Mesenchymal stem cell (in vitro differentiated cells and primary cell): ENCODE results near the gene DPF1.
A peak's percentile ranks its signal among the peaks of the same experiment; 100 is the strongest.

ENCODE experiments used
- DNase-seq: peaks from one replicate; pipeline ENCODE4 v3.0.0-alpha.2; 2013
- H2AFZ ChIP-seq: one replicate; pipeline ENCODE4 v1.6.1; 2013; ENCODE audit warnings: low read depth, mild to moderate bottlenecking, control low read depth, inconsistent platforms, low read length, moderate library complexity
- H2AK5ac ChIP-seq: 2 replicates; pipeline ENCODE4 v1.6.1; 2013; ENCODE audit warnings: low read length, moderate library complexity, mild to moderate bottlenecking, inconsistent platforms; ENCODE audit not compliant: severe bottlenecking
- H2BK120ac ChIP-seq: one replicate; pipeline ENCODE4 v1.6.1; 2013; ENCODE audit warnings: low read depth, mild to moderate bottlenecking, inconsistent platforms, low read length, moderate library complexity
- H2BK12ac ChIP-seq, 2 experiments: one replicate each; pipeline ENCODE4 v1.6.1; 2013; ENCODE audit warnings: inconsistent platforms in 2 of 2, low read length in 2 of 2, mild to moderate bottlenecking in 2 of 2, moderate library complexity in 2 of 2, control low read depth in 1 of 2
- H2BK15ac ChIP-seq: one replicate; pipeline ENCODE4 v1.6.1; 2013; ENCODE audit warnings: mild to moderate bottlenecking, low read depth, inconsistent platforms; ENCODE audit not compliant: poor library complexity, severe bottlenecking
- H2BK5ac ChIP-seq: 2 replicates; pipeline ENCODE4 v1.6.1; 2013; ENCODE audit warnings: low read depth, mild to moderate bottlenecking, low read length, control low read depth, inconsistent platforms; ENCODE audit not compliant: poor library complexity, severe bottlenecking
- H3K14ac ChIP-seq, 2 experiments: one replicate each; pipeline ENCODE4 v1.6.1; 2013; ENCODE audit warnings: inconsistent platforms in 2 of 2, low read length in 2 of 2, control low read depth in 1 of 2, mild to moderate bottlenecking in 1 of 2, moderate library complexity in 1 of 2
- H3K18ac ChIP-seq, 2 experiments: one replicate each; pipeline ENCODE4 v1.6.1; 2013; ENCODE audit warnings: inconsistent platforms in 2 of 2, low read length in 2 of 2, control low read depth in 1 of 2, low read depth in 1 of 2, mild to moderate bottlenecking in 1 of 2
- H3K23ac ChIP-seq, 2 experiments: one replicate each; pipeline ENCODE4 v1.6.1; 2013; ENCODE audit warnings: inconsistent platforms in 2 of 2, low read length in 2 of 2, mild to moderate bottlenecking in 2 of 2, moderate library complexity in 2 of 2, control low read depth in 1 of 2
- H3K27ac ChIP-seq: 2 replicates; pipeline ENCODE4 v1.5.1; 2013; ENCODE audit warnings: mild to moderate bottlenecking, moderate library complexity, low read length, control low read depth, inconsistent platforms; ENCODE audit not compliant: poor library complexity, severe bottlenecking
- H3K27me3 ChIP-seq, 2 experiments: 2 replicates each; pipeline versions ENCODE4 v1.6.1 to v1.7.0; 2013; ENCODE audit warnings: low read length in 2 of 2, mild to moderate bottlenecking in 2 of 2, moderate library complexity in 2 of 2, control low read depth in 1 of 2, inconsistent platforms in 1 of 2; ENCODE audit not compliant: control insufficient read depth in 1 of 2, insufficient read depth in 1 of 2
- H3K36me3 ChIP-seq, 2 experiments: 2 replicates each; pipeline versions ENCODE4 v1.6.1 to v1.7.0; 2013; ENCODE audit warnings: low read length in 2 of 2, control low read depth in 1 of 2, inconsistent platforms in 1 of 2, low read depth in 1 of 2, mild to moderate bottlenecking in 1 of 2; ENCODE audit not compliant: insufficient read depth in 2 of 2, control insufficient read depth in 1 of 2
- H3K4ac ChIP-seq, 2 experiments: one replicate each; pipeline ENCODE4 v1.6.1; 2013; ENCODE audit warnings: inconsistent platforms in 2 of 2, low read length in 2 of 2, mild to moderate bottlenecking in 2 of 2, moderate library complexity in 2 of 2, control low read depth in 1 of 2, low read depth in 1 of 2
- H3K4me1 ChIP-seq: 2 replicates; pipeline ENCODE4 v1.6.1; 2013; ENCODE audit warnings: low read depth, low read length, control low read depth; ENCODE audit not compliant: control insufficient read depth, insufficient read depth
- H3K4me2 ChIP-seq: 2 replicates; pipeline ENCODE4 v1.6.1; 2013; ENCODE audit warnings: low read length, mild to moderate bottlenecking, inconsistent platforms; ENCODE audit not compliant: poor library complexity, severe bottlenecking
- H3K4me3 ChIP-seq, 2 experiments: 2 replicates each; pipeline versions ENCODE4 v1.5.1 to v1.7.0; 2013; ENCODE audit warnings: low read length in 2 of 2, mild to moderate bottlenecking in 2 of 2, control low read depth in 1 of 2, low read depth in 1 of 2; ENCODE audit not compliant: insufficient read depth in 1 of 2
- H3K79me1 ChIP-seq: replicated peaks from 2 replicates; pipeline ENCODE4 v1.6.1; 2013; ENCODE audit warnings: mild to moderate bottlenecking, control low read depth, low read length, inconsistent platforms; ENCODE audit not compliant: poor library complexity, severe bottlenecking
- H3K9ac ChIP-seq: 2 replicates; pipeline ENCODE4 v1.7.0; 2013; ENCODE audit warnings: mild to moderate bottlenecking, low read length, moderate library complexity
- H3K9me3 ChIP-seq: 2 replicates; pipeline ENCODE4 v1.7.0; 2013; ENCODE audit warnings: mild to moderate bottlenecking, low read length; ENCODE audit not compliant: control insufficient read depth
- H4K8ac ChIP-seq: one replicate; pipeline ENCODE4 v1.6.1; 2013; ENCODE audit warnings: inconsistent platforms, mild to moderate bottlenecking, low read length, moderate library complexity
- H4K91ac ChIP-seq: one replicate; pipeline ENCODE4 v1.6.1; 2013; ENCODE audit warnings: mild to moderate bottlenecking, low read length, inconsistent platforms
- WGBS: methylation state at CpG from one replicate; pipeline ENCODE4 v1.1.7; 2013; ENCODE audit warnings: mixed read lengths; 5-methylcytosine and 5-hydroxymethylcytosine counted together

The DPF1 gene

GRCh38 chr19:38211766-38212165 lies 12.3 kb downstream of the DPF1 start:
- Histone ChIP-seq H3K4me2 (no peak overlapping the region), H3K9ac (no peak overlapping the region), H4K8ac (no peak overlapping the region), H4K91ac (no peak overlapping the region), H2BK15ac (no peak overlapping the region), H3K27me3 (peaks cover 7 to 15% of the 10 kb centered on the region in 2 experiments), H2BK12ac (no peak overlapping the region), H3K14ac (no peak overlapping the region), H2BK5ac (no peak overlapping the region), H3K9me3 (no peaks in the 10 kb centered on the region), H3K4me3 (no peak overlapping the region), H3K4me1 (peaks cover 44% of the 10 kb centered on the region), H2AK5ac (no peak overlapping the region), H3K27ac (no peak overlapping the region), H2BK120ac (no peak overlapping the region), H3K4ac (no peak overlapping the region), H3K18ac (no peak overlapping the region), H3K79me1 (no peaks in the 10 kb centered on the region), H3K23ac (no peak overlapping the region), H3K36me3 (peaks cover 2 to 23% of the 10 kb centered on the region in 2 experiments), H2AFZ (no peak overlapping the region)
- no peak for DNase-seq
- 68% methylated on average over 8 of the region's 15 CpGs for WGBS

GRCh38 chr19:38211151-38211591 lies 12.9 kb downstream of the DPF1 start:
- no peak overlapping the region for H3K18ac ChIP-seq
- H3K4ac ChIP-seq = no peak overlapping the region
- H2BK15ac ChIP-seq = no peak overlapping the region
- H3K27ac ChIP-seq = no peak overlapping the region
- no peak overlapping the region for H3K23ac ChIP-seq
- H3K4me1 ChIP-seq = peaks cover 44% of the 10 kb centered on the region
- H2BK5ac ChIP-seq = no peak overlapping the region
- H3K36me3 ChIP-seq = peaks cover 8 to 28% of the 10 kb centered on the region in 2 experiments
- no peak overlapping the region for H2AK5ac ChIP-seq
- peak overlapping the region in 1 of 2 experiments; percentile 33 for H3K4me3 ChIP-seq
- no peak overlapping the region for H2AFZ ChIP-seq
- peak overlapping the region; percentile 53 for H3K4me2 ChIP-seq
- no peak overlapping the region for H3K14ac ChIP-seq
- no peak overlapping the region for H4K91ac ChIP-seq
- H3K79me1 ChIP-seq = no peaks in the 10 kb centered on the region
- no peaks in the 10 kb centered on the region for H3K9me3 ChIP-seq
- no peak overlapping the region for H3K9ac ChIP-seq
- no peak for DNase-seq
- peaks cover 7 to 15% of the 10 kb centered on the region in 2 experiments for H3K27me3 ChIP-seq
- H2BK12ac ChIP-seq = no peak overlapping the region
- WGBS = 19% methylated on average over 24 of the region's 27 CpGs
- H4K8ac ChIP-seq = peak overlapping the region; percentile 63
- H2BK120ac ChIP-seq = peak overlapping the region; percentile 42

GRCh38 chr19:38210458-38210987 lies 13.5 kb downstream of the DPF1 start:
- Histone ChIP-seq H4K8ac (peak overlapping the region; percentile 2), H3K4me2 (peak overlapping the region; percentile 53), H2BK12ac (peak overlapping the region in 1 of 2 experiments; percentile 40), H4K91ac (no peak overlapping the region), H3K18ac (peak overlapping the region in 1 of 2 experiments; percentile 48), H3K23ac (peak overlapping the region in 1 of 2 experiments; percentile 91), H2BK5ac (no peak overlapping the region), H3K14ac (no peak overlapping the region), H3K4ac (no peak overlapping the region), H2BK15ac (no peak overlapping the region), H2AK5ac (peak overlapping the region; percentile 32), H3K27ac (no peak overlapping the region), H3K79me1 (peaks cover 1% of the 10 kb centered on the region), H3K36me3 (peaks cover 13 to 29% of the 10 kb centered on the region in 2 experiments), H3K4me1 (peaks cover 44% of the 10 kb centered on the region), H2BK120ac (no peak overlapping the region), H3K9me3 (no peaks in the 10 kb centered on the region), H3K4me3 (peak overlapping the region in 1 of 2 experiments; percentile 66), H3K27me3 (peaks cover 7 to 15% of the 10 kb centered on the region in 2 experiments), H3K9ac (peak overlapping the region; percentile 6), H2AFZ (no peak overlapping the region)
- under 1% methylated on average over 17 of the region's 24 CpGs for WGBS
- peak; percentile 38 for DNase-seq

GRCh38 chr19:38209671-38210457 lies 14.2 kb downstream of the DPF1 start:
- peaks cover 44% of the 10 kb centered on the region for H3K4me1 ChIP-seq
- no peak overlapping the region for H3K23ac ChIP-seq
- H3K4ac ChIP-seq = no peak overlapping the region
- H2BK120ac ChIP-seq = no peak overlapping the region
- H2BK12ac ChIP-seq = peak overlapping the region; percentile 21 to 62
- DNase-seq = peak; percentile 38
- peak overlapping the region; percentile 6 for H3K9ac ChIP-seq
- peaks cover 7 to 15% of the 10 kb centered on the region in 2 experiments for H3K27me3 ChIP-seq
- no peak overlapping the region for H4K91ac ChIP-seq
- H4K8ac ChIP-seq = no peak overlapping the region
- no peak overlapping the region for H2AFZ ChIP-seq
- no peak overlapping the region for H2AK5ac ChIP-seq
- H3K14ac ChIP-seq = peak overlapping the region in 1 of 2 experiments; percentile 80
- peak overlapping the region; percentile 53 for H3K4me2 ChIP-seq
- H3K79me1 ChIP-seq = peaks cover 3% of the 10 kb centered on the region
- H3K4me3 ChIP-seq = peak overlapping the region in 1 of 2 experiments; percentile 66
- peak overlapping the region in 1 of 2 experiments; percentile 28 for H3K18ac ChIP-seq
- WGBS = 3% methylated on average over 29 of the region's 30 CpGs
- no peak overlapping the region for H3K27ac ChIP-seq
- H2BK5ac ChIP-seq = no peak overlapping the region
- H3K9me3 ChIP-seq = no peaks in the 10 kb centered on the region
- no peak overlapping the region for H2BK15ac ChIP-seq
- peaks cover 17 to 32% of the 10 kb centered on the region in 2 experiments for H3K36me3 ChIP-seq
